GM21529 (cell line): ENCODE results near the gene SLC11A2.

Source experiments
- ATAC-seq: cut with Tn5 transposase; IDR thresholded peaks from one replicate; pipeline ENCODE4 v1.9.1; 2021; ENCODE audit not compliant: unreplicated experiment

The SLC11A2 gene

GRCh38 chr12:51025836-51026638 lies at the start of gene SLC11A2:
Gene SLC11A2 (minus strand): TSS chr12:51026384. CDS start chr12:51010728, 15,656 bp downstream.
- peak; percentile 90 for ATAC-seq

GRCh38 chr12:51075390-51075789 lies 49.2 kb upstream of the SLC11A2 start:
- ATAC-seq: no peak

- no peak for ATAC-seq
Observed at GRCh38 chr12:51071663-51072062, 45.5 kb upstream of the SLC11A2 start.

- no peak for ATAC-seq
Observed at GRCh38 chr12:51070004-51070403, 43.8 kb upstream of the SLC11A2 start.

GRCh38 chr12:51067771-51068170 lies 41.6 kb upstream of the SLC11A2 start:
- no peak for ATAC-seq

GRCh38 chr12:51067229-51067628 lies 41.0 kb upstream of the SLC11A2 start:
- ATAC-seq: no peak

- no peak for ATAC-seq
Observed at GRCh38 chr12:51065530-51065929, 39.3 kb upstream of the SLC11A2 start.

- no peak for ATAC-seq
Observed at GRCh38 chr12:51062631-51063397, 36.6 kb upstream of the SLC11A2 start.

GRCh38 chr12:51059086-51059485 lies 32.9 kb upstream of the SLC11A2 start:
- no peak for ATAC-seq

GRCh38 chr12:51056242-51056641 lies 30.1 kb upstream of the SLC11A2 start:
- ATAC-seq: no peak

- no peak for ATAC-seq
Observed at GRCh38 chr12:51055060-51055459, 28.9 kb upstream of the SLC11A2 start.

GRCh38 chr12:51051787-51052186 lies 25.6 kb upstream of the SLC11A2 start:
- no peak for ATAC-seq

GRCh38 chr12:51049525-51049924 lies 23.3 kb upstream of the SLC11A2 start:
- no peak for ATAC-seq

GRCh38 chr12:51048661-51049251 lies 22.6 kb upstream of the SLC11A2 start:
- ATAC-seq: no peak

- peak; percentile 95 for ATAC-seq
Observed at GRCh38 chr12:51047655-51048540, 21.7 kb upstream of the SLC11A2 start, which contains the start of gene LETMD1. Gene LETMD1 (plus strand): TSS chr12:51048327. CDS start chr12:51048357, 30 bp downstream.

GRCh38 chr12:51036279-51036678 lies 10.1 kb upstream of the SLC11A2 start:
- no peak for ATAC-seq

- no peak for ATAC-seq
Observed at GRCh38 chr12:51033457-51034089, 7.4 kb upstream of the SLC11A2 start.

- no peak for ATAC-seq
Observed at GRCh38 chr12:51033048-51033447, 6.9 kb upstream of the SLC11A2 start.

- ATAC-seq: no peak
Observed at GRCh38 chr12:51028813-51029150, 2.6 kb upstream of the SLC11A2 start.

- ATAC-seq: no peak
Observed at GRCh38 chr12:51028126-51028812, 2.1 kb upstream of the SLC11A2 start.
